ENCODE data around the gene MAPKAPK2.

MAPKAPK2 gene

DNA sequence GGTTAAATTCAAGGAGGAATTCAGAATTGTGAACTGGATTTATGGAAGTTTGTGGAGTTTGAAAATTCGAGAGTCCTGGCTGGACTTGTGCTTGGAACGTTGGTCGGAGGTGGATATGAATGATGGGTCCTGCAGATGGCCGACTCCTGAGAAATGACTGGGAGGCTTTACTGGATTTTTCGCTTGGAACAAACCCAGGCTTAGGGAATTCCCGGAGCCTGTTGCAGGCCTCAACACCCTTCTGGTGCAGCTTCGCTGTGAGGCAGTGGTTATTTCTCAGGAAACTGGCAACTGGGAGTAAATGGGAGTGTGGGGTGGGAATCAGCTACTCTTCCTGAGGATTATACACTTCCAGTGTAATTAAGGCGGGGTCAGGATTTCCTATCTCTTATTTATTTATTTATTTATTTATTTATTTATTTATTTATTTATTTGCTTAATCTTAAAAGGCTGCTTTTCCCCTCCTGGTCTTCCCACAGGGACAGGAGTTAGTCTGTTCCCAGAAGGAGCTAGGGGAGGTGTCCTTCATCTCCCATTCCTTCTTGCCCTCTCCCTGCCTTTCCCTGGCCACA lies 21.1 kb downstream of the MAPKAPK2 start:
- no peak for DNase-seq

DNA sequence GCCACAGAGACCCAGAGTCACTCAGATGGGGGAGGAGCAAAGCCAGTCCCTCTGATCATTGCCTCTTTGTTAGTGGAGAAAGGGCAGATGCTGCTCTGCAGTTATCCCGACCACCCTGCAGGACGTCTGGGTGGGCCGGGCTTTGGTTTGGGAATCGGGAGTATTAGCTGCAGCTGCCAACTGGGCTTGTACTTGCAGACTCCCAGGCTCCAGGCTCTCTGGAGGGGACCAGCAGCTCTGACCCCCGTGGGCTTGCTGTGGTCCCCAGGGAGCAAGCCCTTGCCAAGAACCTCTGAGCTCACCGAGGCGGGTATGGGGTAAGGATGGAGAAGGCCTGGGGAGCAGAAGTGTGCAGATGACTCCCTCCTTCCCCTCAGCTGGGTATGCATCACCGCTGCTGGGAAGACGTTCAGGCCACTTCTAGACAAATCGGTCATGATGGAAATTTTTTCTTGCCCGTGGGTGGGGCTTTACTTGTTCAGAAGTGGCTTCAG lies 21.6 kb downstream of the MAPKAPK2 start:
- no peak for DNase-seq

DNA sequence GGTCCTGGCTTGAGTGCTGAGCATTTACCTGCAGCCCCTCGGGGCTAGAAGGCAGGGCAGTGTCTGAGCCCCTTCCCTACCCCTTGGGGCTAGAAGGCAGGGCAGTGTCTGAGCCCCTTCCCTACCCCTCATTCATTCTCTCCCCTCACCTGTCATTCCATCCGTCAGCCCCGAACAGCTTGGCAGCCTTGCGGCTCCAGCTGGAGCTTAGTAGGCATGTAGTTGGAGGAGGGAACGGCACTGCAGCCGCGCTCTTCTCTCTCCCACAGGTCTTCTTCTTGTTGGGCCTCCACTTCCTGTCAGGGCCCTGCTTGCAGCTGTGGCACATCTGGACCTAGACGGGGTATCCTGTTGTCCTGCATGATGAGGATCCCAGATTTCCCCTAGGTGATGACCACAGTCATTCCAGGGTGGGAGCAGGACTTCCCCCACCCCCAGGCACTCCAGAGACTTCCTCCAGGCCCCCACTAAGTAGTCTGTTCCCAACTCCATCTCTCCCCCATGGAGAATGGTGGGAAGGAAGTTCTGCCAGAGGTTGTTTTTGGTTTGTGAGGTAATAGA lies 22.2 kb downstream of the MAPKAPK2 start:
- DNase-seq: no peak

DNA sequence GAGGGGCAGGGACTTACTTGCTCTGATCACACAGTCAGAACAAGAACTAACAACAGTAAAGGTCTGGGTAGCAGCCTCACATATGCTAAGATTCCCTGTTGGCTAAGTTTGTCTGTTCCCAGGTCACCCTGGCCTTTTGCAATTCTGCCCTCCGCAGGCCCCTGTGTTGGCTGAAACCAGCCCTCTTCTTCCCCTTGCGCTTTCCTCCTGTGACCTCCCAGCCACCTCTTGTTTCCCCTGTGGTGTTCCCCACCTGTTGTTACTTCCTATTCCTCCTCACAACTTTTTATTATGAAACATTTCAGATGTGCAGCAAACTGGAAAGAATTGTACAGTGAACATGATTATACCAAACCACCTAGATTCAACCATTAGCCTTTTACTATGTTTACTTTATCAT lies 23.4 kb downstream of the MAPKAPK2 start:
- DNase-seq: no peak

DNA sequence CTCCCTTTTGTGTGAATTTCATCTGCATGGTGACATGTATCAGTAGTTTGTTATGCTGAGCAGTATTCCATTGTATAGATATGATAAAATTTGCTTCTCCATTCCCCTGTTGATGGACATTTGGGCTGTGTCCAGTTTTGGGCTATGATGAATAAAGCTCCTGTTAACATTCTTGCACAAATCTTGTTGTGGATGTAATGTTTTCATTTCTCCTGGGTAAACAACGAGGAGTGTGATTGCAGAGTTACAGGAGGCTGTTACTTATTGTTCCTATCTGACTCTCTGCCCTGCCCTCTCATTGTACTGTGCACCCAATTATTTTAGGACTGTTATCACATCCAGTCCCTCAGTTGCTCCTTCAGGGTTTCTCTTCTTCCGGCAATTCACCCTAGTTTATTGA lies 24.2 kb downstream of the MAPKAPK2 start:
- no peak for DNase-seq

DNA sequence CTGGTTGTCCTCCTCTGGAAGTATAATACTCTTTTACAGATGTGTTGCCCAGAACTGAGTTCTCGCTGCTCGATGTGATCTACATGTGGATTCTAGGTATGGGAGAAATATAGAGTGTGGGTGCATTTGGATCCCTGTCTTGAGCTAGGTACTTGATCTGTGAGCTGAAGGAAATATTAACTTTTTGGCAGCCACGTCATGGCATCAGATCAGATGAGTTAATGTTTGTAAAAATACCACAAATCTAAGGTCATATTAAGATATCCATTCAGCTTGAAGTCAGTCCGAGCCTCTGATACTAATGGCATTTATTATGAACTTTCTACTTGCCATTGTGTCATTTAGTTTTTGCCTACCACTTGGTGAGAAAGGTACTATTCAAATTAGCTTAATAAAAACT lies 24.6 kb downstream of the MAPKAPK2 start:
- DNase-seq: no peak

DNA sequence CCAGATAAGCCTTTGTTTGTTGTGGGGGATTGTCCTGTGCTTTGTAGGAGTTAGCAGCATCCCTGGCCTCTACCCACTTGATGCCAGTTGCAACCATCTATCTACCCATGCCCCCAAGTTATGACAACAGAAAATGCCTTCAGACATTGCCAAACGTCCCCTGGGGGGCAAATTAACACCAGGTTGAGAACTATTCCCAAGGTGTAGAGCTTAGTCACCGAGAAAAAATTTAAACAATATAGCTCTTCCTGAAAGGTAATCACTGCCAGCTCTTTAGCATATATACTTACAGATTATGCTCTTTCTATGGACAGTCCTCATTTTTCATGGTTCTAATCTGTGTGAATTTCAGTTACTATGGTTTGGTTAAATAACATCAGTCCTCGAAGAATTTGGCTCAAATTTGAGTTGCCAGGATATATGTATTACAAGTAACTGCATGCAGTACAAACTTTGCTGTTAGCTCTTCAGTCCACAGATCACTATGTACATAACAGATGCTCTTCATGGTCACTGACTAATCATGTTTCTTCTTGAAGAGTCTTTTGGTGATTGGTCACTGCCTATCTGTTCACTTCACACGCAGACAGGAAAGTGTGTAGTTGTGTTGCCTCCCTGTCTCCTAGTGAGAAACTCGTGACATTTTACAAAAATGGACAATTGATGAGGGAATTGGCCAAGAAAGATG lies 25.2 kb downstream of the MAPKAPK2 start:
- no peak for DNase-seq

DNA sequence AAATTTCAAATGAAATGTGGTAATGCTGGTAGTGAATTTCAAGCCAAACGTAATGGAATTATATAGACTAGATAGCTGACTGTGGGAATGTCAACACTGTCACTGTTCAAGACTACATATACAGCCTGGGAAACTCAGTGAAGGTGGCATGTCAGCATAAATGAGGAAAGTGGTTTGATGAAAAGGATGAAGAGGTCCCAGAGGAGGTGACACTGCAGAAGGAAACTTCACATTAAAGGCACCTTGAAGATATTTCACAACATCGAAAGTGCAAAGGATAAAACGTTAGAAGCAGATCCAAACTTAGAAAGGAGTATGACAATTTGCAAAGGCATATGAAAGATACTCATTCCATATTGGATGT lies 25.7 kb downstream of the MAPKAPK2 start:
- no peak for DNase-seq

DNA sequence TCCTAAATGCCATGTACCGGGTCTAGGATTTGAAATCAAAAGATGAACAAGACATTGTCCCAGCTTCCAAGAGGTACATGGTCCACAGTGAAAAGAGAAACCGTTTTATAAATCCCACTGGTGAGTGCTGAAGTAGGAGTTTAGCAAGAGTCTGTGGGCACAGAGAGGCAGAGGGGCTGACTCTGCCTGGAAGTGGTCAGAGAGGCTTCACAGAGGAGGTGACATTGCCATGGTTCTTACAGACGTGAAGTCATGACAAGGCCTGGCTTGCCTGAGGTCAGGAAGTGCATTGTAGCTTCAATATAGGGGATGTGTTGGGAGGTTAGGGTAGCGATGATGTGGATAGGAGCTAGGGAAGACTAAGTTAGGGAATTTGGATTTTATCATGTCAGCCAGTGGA lies 28.4 kb downstream of the MAPKAPK2 start:
- DNase-seq: no peak

DNA sequence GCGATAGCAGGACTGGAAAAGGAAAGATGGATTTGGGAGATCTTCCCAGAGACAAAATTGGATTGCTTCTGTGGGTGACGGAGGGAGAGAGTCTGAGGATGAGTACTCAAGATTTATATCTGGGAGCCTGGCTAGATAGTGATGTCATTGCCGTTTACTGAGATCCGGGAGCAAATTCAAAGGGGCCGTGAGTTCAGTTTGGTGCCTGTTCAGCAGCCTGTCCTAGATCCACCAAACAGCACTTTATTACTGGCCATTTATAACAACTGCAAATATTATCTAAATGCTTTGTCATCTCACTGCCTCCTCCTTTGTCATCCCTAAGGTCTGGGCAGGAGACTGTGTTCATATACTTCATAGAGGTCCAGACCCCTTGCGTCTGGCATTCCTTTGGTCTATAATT lies 29.2 kb downstream of the MAPKAPK2 start:
- no peak for DNase-seq

DNA sequence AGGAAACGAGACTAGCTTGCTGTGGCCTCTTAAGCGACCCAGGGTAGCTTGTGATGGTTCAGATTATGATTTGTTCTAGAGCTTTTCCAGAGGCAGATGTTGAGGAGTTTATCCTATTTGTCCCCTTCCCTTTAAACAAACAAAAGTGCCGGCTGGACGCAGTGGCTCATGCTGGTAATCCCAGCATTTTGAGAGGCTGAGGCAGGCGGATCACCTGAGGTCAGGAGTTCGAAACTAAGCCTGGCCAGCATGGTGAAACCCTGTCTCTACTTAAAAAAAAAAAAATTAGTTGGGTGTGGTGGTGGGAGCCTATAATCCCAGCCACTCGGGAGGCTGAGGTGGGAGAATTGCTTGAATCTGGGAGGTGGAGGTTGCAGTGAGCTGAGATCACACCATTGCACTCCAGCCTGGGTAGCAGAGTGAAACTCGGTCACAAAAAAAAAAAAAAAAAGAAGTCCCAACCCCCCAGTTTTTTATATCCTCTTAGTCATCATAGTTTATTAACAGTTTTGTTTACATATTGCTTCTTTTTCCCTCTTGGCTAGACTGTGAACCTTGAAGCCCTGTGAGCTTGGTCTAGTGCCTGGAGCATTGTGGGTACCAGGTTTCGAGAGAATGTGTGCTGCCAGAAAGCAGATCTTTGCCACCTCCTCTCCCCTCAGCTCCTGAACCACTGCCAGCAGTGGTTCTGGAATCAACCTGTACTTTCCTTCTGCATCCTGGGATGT lies 29.8 kb downstream of the MAPKAPK2 start:
- DNase-seq: no peak

DNA sequence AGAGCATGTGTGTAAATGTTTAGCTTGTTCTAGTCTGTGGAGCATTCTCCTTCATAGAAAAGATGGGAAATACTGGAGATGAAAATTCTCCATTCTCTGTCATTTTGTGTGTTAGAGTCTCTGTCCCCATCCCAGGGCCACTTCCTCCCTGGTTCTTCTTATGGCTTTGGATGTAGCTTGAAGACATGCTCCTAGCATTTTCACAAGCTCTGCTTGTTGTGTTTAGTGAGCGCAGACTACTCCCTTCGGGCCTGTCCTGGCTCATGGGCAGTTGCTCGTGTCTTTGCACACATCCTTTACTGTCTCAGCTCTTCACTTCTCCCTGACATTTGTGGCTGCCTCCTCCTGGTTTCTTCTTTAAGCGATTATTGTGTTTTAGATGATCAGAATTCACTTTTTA lies 30.4 kb downstream of the MAPKAPK2 start:
- no peak for DNase-seq

DNA sequence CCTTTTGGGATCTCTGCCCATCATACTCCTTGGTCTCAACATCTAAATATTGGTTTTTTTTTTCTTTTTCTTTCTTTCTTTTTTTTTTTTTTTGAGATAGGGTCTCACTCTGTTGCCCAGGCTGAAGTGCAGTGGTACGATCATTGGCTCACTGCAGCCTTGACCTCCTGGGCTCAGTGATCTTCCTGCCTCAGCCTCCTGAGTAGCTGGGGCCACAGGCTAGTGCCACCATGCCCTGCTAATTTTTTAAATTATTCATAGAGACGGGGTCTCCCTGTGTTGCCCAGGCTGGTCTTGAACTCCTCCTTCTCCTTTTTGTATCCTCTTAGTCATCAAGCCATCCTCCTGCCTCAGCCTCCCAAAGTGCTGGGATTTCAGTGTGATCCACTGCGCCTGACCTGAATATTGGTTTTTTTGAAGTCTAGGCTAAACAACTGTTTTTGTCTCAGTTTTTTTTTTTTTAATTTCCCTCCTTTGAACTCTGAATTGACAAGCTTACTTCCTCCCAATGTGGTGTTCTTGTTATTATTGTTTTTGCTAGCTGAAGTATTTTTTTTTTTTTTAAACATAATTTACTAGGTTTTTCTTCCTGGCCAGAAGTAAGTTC lies 30.9 kb downstream of the MAPKAPK2 start:
- no peak for DNase-seq

DNA sequence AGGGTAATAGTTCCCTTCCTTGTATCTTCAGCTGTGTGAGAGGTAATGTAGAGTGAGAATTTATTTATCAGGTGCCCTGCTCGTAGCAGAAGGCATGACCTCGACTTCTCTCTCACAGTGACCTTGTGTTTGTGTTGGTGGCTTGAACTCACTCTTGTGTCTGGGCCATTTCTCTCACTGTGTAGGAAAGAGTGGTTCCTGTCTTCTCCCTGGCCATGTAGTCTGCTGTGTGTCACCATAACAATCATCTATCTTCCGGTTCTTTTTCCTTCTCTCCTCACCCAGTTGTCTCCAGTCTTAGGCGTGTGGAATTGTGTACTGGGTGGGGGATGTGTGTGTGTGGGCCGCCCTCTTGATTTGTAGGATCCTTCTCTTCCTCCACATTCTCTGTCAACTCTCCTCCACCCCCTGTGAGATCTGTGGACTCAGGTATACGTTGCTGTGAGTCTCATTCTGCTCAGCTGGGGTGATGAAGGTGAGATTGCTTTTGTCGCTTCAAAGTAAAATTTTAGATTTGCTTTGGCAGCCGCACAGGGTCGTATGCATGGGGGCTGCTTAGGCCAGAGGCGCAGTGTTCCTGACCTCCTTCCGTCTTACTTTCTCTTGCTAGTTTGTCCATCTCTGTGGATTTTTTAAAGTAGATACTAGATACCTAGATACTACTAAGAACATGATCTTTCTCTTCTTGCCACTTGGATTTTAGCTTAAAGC lies 31.6 kb downstream of the MAPKAPK2 start:
- DNase-seq: no peak

DNA sequence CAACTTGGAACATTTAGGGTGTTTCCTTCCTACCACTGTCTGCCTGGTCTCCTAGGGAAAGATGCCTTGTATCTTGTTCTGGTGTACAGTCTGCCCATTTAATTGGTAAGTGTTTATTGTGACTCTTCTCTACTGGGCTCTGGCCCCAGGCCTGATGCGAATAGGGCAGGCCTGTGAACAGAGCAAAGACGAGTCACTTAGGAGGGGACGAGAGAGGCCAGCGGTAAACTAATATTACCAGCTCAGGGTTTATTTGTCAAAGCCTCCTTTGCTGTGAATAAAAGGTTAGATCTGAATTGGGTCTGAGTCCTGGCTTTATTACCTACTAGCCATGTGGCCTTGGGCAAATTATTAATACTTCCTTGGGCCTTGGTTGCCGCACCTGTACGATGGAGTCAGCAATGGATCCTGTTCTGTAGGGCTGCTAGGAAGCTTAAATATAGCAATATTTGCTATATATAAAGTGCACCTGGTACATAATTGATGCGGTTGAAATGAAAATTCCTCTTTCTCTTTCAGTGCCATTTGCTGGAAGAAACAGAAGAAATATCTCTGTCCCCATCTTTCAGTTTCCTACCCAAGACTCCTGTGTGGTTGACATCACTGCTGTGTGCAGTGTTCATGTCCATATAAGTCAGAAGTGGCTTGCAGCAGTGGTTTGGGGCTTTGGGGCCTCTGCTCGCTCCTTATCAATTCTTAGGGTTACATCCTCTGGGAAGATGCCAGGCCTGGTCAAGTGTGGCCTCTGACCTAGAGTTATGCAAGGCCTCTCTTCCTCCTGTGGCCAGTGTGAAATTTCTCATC lies 32.4 kb downstream of the MAPKAPK2 start:
- DNase-seq: no peak

DNA sequence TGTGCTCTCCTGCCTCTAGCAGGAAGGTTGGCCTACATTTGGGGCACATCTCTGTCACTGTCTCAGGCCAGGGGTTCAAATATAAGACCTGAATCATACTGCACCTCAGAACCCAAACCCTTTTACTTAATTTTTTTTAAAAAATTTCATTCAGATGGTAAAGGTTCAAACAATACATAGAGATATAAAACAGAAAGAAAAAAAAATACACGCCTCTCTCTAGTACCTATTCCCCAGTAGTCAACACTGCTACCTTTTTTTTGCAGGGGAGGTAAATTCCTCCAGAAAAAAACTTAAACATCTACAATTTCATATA lies 32.9 kb downstream of the MAPKAPK2 start:
- no peak for DNase-seq

DNA sequence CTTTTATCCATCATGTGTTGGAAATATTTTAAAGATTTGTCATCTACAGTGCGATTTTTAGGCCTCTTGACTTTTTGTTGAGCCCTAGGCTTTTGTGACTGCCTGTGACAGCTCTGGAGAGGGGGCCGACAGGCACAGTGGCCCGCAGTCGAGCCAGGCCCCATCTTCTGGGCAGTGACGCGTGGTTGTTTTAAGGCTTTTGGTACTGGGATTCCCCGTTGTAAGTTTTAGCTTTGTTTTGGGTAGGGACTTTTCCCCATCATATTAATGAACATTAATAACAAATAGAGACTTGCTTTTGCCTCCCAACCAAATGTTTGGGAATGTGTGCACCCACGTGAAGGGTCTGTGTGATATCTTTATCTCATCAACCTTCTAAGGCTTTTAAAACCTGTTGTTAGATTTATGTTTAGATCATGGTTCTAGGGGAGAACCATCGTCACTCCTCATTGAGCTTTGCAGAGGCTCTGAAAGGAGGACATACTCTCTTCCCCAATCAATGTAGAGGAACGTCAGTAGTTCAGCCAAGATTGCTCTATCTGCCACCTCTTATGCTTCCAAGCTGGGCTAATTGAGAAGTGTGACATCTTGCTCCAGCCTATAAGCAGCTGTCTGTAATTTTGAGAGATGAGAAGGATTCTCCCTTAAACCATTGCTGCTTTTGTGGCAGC lies 34.6 kb downstream of the MAPKAPK2 start:
- DNase-seq: no peak

DNA sequence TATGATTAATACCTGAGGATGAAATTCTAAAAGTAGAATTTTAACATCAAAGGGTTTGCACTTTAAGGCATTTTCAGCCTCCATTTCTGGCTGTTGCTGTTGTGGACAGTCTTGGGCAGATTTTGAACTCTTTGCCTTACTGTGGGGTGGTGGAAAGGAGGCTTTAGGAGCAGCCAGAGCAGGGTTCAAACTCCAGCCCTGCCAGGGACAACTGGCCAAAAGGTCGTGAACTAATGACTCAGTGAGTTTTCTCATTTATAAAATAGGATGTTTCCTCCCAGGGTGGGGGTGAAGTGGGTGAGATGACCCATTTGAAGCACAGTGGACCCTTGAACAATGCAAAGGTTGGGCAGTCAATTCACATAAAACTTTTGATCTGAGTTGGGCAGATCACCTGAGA lies 36.7 kb downstream of the MAPKAPK2 start:
- no peak for DNase-seq

DNA sequence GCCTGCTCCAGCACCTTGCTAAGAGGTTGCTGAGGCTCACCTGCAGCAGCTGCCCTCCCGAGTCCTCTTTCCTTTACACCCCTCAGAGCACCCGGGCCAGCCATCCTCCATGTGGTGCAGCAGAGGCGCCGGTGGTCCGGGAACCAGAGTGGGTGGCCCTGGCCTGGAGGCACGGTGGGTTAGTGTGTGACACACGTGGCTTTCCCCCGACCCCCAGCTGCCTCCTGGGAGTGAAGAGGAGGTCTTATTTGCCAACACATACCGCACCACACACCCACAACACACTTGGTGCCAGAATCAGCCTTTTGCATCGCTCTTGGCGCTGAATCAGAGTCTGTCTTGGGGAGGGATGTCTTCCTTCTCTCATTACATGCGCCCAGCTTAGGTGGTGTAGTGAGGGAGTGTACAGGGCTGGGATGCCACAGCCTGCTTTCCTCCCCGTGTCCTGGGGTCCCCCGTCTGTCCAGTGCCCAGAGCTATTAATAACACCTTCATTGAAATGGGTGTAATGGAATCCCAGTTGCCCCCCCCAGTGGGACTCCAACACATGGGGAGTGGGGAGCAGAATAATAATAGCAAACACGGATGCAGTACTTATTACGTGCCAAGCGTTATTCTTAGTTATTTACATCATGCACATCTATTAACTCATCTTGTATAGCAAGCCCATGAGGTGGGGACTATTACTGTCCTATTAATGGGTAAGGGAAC lies 38.2 kb downstream of the MAPKAPK2 start:
- no peak for DNase-seq

DNA sequence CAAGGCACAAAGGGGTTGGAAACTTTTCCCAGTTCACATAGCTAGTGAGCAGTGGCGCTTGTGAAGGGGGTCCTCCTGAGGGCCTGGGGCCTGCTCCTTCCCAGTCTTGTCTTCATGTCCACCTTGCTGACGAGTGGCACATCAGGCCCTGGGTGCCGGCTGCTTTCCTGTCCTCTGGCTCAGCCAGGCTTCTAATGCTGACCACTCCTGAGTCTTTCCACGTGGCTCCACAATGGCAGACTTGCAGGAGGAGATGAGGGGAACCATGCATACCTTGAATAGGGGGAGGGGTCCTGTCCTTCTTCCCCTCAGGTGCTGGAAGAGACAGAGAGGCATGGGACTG lies 38.7 kb downstream of the MAPKAPK2 start:
- no peak for DNase-seq

DNA sequence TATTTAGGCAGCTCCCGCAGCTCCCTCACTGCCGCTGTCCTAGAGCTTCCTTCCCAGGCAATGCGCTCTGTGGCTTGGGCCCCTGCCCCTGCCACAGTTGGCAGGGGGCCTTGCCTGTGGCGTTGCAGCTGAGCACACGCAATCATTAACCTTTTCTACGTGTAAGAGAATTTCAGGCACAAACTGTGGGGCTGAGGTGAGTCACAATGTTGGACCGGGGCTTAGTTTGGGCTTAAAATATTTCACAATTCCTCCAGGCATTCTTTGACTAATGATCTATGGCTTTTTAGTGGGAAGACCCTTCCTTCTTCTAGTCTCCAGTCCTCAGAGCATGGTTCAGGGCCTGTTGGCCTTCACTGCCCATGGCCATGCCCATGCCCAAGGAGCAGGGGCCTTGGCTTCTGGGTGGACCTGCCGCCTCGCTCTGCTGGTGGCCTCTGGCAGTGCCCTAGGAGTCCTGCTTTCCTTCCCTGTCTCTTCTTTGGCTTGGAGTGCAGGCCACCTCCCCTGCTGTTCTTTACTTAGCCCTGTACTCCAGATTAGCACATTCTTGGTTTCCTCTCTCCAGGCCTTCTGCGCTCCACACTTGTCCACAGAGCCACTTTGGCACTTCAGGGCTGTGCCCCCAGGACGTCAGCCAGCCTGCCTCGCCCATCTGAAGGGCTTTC lies 39.2 kb downstream of the MAPKAPK2 start:
- no peak for DNase-seq
